ENCODE measurements around the gene SNRNP25.

SNRNP25 gene

DNA sequence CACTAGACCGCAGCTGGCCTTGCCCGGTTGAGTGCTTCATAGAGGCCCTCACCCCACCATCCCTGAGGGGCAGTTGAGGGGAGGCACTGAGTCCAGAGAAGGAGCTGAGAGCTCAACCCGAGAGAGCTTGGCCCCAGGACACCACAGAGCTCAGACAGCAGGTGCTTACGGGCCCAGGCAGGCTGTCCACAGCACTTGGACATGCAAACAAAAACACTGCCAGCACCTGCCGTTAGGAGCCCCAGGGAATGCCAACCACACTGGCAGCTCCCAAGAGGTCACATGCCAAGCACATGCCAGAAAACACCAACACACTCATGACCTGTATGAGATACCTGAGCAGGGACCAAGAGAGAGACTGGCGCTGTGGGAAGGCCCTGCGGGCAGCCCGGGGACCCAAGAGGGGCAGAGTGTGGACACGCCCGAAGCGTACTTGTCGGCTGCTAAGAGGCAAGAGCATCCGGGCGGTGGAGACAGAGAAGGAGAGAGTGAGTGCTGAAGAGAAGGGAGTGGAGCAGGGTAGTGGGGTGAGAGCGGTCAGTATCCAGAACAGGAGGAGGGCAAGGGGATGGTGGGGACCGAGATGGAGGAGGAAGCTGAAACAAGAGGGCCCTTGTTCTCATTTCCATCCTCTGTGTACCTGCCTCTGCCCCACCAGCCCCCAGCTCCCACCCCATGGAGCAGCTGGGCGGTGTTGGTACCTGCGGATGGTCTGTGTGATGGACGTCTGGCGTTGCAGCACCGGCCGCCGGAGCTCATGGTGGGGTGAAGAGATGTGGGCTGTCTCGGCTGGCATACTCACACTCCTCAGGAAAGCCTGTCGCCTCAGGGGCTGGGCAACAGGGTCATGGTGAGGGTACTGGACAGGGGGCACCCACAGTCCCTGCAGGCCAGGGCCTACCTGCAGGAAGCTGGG lies 10.6 kb downstream of the SNRNP25 start:
- Histone ChIP-seq H3K9me3 (ENCODE audit: control insufficient read depth, low read length) (no peaks in the 10 kb centered on the region), H3K4me1 (ENCODE audit: control insufficient read depth, insufficient read depth, low read length, poor library complexity, severe bottlenecking) (peaks cover 14% of the 10 kb centered on the region), H3K36me3 (ENCODE audit: control insufficient read depth, insufficient read depth, low read length) (peaks cover 58% of the 10 kb centered on the region), H3K27ac (ENCODE audit: low read depth, low read length, severe bottlenecking) (no peak overlapping the region), H3K4me3 (ENCODE audit: extremely low read depth, insufficient read depth, low read length, poor library complexity, severe bottlenecking) (no peak overlapping the region)
- 96 to 100% methylated on average over 18 to 19 of the region's 25 CpGs for WGBS, 2 experiments (ENCODE audit: insufficient coverage in 2 of 2)

DNA sequence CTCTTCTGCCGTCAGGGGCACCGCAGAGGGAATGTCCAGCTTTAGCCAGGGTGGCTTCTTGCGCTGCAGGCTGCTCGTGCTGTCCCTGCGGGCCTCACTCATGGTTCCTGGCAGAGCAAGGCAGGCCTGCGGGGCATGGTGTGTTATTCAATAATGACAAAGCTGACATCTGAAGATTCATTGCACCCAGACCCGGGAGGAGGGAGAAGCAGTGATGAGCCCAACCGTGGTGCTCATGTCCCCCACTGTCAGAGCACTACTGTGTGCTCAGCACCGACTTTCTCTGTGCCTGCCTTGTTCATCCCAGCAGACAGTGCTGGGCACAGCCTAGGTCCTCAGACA lies 11.3 kb downstream of the SNRNP25 start:
- peaks cover 57% of the 10 kb centered on the region for H3K36me3 ChIP-seq (ENCODE audit: control insufficient read depth, insufficient read depth, low read length)

DNA sequence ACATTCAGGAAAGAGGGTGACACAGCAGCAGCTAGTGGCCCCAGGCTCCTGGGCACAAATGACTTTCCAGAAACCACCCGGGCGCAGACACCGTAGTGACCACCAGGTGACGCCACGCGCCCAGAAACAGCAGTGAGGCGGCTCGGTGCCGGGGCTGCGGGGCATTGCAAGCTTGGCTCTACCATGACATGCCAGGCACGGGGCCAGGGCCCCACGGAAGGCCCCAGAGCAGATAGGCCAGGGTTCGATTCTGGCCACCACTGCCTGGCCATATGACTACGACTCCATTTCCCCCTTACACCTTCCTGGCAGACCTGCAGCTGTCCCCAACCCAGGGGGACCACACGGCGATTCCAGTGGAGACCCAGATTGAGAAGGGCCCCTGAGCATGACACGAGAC lies 12.1 kb downstream of the SNRNP25 start:
- 22 to 23% methylated on average over 15 of the region's 17 CpGs for WGBS, 2 experiments (ENCODE audit: insufficient coverage in 2 of 2)
- no peak overlapping the region for H3K4me3 ChIP-seq (ENCODE audit: extremely low read depth, insufficient read depth, low read length, poor library complexity, severe bottlenecking)
- no peak overlapping the region for H3K27ac ChIP-seq (ENCODE audit: low read depth, low read length, severe bottlenecking)
- no peaks in the 10 kb centered on the region for H3K9me3 ChIP-seq (ENCODE audit: control insufficient read depth, low read length)
- H3K36me3 ChIP-seq (ENCODE audit: control insufficient read depth, insufficient read depth, low read length) = peaks cover 48% of the 10 kb centered on the region
- peaks cover 20% of the 10 kb centered on the region for H3K4me1 ChIP-seq (ENCODE audit: control insufficient read depth, insufficient read depth, low read length, poor library complexity, severe bottlenecking)

More for the DNA sequence above, 11.3 kb downstream of the SNRNP25 start:
- Histone ChIP-seq H3K9me3 (ENCODE audit: control insufficient read depth, low read length) (no peaks in the 10 kb centered on the region), H3K27ac (ENCODE audit: low read depth, low read length, severe bottlenecking) (no peak overlapping the region), H3K4me3 (ENCODE audit: extremely low read depth, insufficient read depth, low read length, poor library complexity, severe bottlenecking) (no peak overlapping the region), H3K4me1 (ENCODE audit: control insufficient read depth, insufficient read depth, low read length, poor library complexity, severe bottlenecking) (peaks cover 16% of the 10 kb centered on the region)
- WGBS, 2 experiments (ENCODE audit: insufficient coverage in 2 of 2) = 83 to 89% methylated on average over 9 of the region's 9 CpGs

DNA sequence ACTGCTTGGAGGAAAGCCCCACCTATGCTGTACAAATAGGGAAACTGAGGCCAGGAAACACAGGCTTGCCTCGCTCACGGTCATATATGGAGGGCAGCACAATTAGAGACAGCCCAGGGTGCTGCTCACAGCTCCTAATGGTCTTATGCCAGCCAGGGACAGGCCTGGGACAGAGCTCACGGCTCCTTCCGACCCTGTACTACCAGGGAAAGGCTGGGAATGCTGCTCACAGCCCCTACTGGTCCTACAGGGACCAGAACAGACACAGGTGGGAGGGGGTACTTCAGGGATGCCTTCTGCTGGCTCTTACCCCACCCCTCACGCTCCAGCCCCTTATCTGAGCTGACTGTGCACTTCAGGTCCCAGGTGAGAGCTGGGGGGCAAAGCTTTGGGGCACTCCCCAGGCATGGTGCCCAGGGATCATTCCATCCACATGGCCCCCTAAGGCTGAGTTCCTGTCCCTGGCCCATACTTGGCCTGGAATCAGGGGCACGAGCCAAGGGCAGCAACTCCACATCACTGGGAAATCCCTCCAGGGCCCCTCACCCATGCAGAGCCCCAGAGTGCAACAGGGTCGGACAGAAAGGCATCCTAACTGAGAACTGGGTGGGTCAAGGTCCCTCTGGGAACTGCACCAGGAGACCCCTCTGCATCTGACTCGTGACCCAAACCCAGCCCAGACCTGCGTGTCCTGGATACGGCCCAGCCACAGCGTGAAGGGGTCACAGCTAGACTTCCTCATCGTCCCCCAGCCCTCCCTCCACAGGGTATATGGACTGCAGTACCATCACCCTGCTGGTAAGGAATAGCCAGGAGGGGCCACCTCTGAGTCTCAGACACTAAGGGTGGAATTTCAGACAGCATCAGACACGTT lies 12.9 kb downstream of the SNRNP25 start:
- Histone ChIP-seq H3K36me3 (ENCODE audit: control insufficient read depth, insufficient read depth, low read length) (peaks cover 45% of the 10 kb centered on the region), H3K4me3 (ENCODE audit: extremely low read depth, insufficient read depth, low read length, poor library complexity, severe bottlenecking) (no peak overlapping the region), H3K27ac (ENCODE audit: low read depth, low read length, severe bottlenecking) (no peak overlapping the region), H3K4me1 (ENCODE audit: control insufficient read depth, insufficient read depth, low read length, poor library complexity, severe bottlenecking) (peaks cover 27% of the 10 kb centered on the region), H3K9me3 (ENCODE audit: control insufficient read depth, low read length) (no peaks in the 10 kb centered on the region)
- 86 to 95% methylated on average over 10 to 12 of the region's 13 CpGs for WGBS, 2 experiments (ENCODE audit: insufficient coverage in 2 of 2)

GRCh38 chr16:67183-67791 lies 13.7 kb downstream of the SNRNP25 start:
- no peaks in the 10 kb centered on the region for H3K9me3 ChIP-seq (ENCODE audit: control insufficient read depth, low read length)
- H3K27ac ChIP-seq (ENCODE audit: low read depth, low read length, severe bottlenecking) = no peak overlapping the region
- 94 to 95% methylated on average over 9 to 10 of the region's 10 CpGs for WGBS, 2 experiments (ENCODE audit: insufficient coverage in 2 of 2)
- peaks cover 37% of the 10 kb centered on the region for H3K36me3 ChIP-seq (ENCODE audit: control insufficient read depth, insufficient read depth, low read length)
- H3K4me1 ChIP-seq (ENCODE audit: control insufficient read depth, insufficient read depth, low read length, poor library complexity, severe bottlenecking) = peaks cover 27% of the 10 kb centered on the region
- no peak overlapping the region for H3K4me3 ChIP-seq (ENCODE audit: extremely low read depth, insufficient read depth, low read length, poor library complexity, severe bottlenecking)

DNA sequence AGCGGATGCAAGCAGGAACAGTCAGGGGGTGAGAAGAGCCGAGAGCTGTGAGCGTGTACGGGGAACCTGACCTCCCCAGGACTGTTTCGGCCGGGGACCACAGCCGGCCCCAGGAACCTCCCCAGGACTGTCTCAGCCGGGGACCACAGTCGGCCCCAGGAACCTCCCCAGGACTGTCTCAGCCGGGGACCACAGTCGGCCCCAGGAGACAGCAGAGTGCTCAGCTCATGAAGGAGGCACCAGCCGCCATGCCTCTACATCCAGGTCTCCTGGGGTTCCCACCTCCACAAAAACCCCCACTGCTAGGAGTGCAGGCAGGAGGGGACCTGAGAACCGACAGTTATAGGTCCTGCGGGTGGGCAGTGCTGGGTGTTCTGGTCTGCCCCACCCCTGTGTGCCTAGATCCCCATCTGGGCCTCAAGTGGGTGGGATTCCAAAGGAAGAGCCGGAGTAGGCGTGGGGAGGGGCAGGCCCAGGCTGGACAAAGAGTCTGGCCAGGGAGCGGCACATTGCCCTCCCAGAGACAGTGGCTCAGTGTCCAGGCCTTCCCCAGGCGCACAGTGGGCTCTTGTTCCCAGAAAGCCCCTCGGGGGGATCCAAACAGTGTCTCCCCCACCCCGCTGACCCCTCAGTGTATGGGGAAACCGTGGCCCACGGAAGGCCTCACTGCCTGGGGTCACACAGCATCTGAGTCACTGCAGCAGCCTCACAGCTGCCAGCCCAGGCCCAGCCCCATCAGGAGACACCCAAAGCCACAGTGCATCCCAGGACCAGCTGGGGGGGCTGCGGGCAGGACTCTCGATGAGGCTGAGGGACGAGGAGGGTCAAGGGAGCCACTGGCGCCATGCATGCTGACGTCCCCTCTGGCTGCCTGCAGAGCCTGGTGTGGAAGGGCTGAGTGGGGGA lies 14.5 kb downstream of the SNRNP25 start:
- WGBS, 2 experiments (ENCODE audit: insufficient coverage in 2 of 2) = 86 to 90% methylated on average over 25 to 27 of the region's 27 CpGs
- Histone ChIP-seq H3K4me3 (ENCODE audit: extremely low read depth, insufficient read depth, low read length, poor library complexity, severe bottlenecking) (no peak overlapping the region), H3K9me3 (ENCODE audit: control insufficient read depth, low read length) (no peaks in the 10 kb centered on the region), H3K4me1 (ENCODE audit: control insufficient read depth, insufficient read depth, low read length, poor library complexity, severe bottlenecking) (peaks cover 33% of the 10 kb centered on the region), H3K36me3 (ENCODE audit: control insufficient read depth, insufficient read depth, low read length) (peaks cover 29% of the 10 kb centered on the region), H3K27ac (ENCODE audit: low read depth, low read length, severe bottlenecking) (peak overlapping the region; percentile 49)

- H3K27ac ChIP-seq (ENCODE audit: low read depth, low read length, severe bottlenecking) = no peak overlapping the region
- H3K4me1 ChIP-seq (ENCODE audit: control insufficient read depth, insufficient read depth, low read length, poor library complexity, severe bottlenecking) = peaks cover 43% of the 10 kb centered on the region
- 86 to 88% methylated on average over 8 of the region's 8 CpGs for WGBS, 2 experiments (ENCODE audit: insufficient coverage in 2 of 2)
- no peaks in the 10 kb centered on the region for H3K9me3 ChIP-seq (ENCODE audit: control insufficient read depth, low read length)
- no peak overlapping the region for H3K4me3 ChIP-seq (ENCODE audit: extremely low read depth, insufficient read depth, low read length, poor library complexity, severe bottlenecking)
- H3K36me3 ChIP-seq (ENCODE audit: control insufficient read depth, insufficient read depth, low read length) = peaks cover 19% of the 10 kb centered on the region
Measured at GRCh38 chr16:69181-69580, 15.6 kb downstream of the SNRNP25 start.

DNA sequence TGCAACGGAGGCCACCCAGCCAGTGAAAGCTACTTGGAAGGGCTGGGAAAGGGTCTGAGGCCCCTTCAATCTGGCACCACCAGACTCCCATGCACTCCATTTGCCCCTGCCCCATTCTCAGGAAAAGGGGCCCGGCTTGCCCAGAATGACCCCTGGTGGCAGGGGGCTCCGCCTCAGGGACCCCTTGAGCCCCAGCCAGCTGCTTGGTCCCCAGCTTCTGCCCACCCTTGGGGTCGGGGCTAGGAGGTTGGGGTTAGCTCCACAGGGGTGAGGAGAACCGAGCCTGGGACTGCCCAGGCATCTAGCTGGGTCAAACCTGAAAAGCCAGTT lies 17.5 kb downstream of the SNRNP25 start:
- peak overlapping the region; percentile 68 for H3K4me3 ChIP-seq (ENCODE audit: extremely low read depth, insufficient read depth, low read length, poor library complexity, severe bottlenecking)
- peaks cover 5% of the 10 kb centered on the region for H3K36me3 ChIP-seq (ENCODE audit: control insufficient read depth, insufficient read depth, low read length)
- WGBS, 2 experiments (ENCODE audit: insufficient coverage in 2 of 2) = 53 to 89% methylated on average over 2 to 5 of the region's 5 CpGs
- peaks cover 60% of the 10 kb centered on the region for H3K4me1 ChIP-seq (ENCODE audit: control insufficient read depth, insufficient read depth, low read length, poor library complexity, severe bottlenecking)
- no peaks in the 10 kb centered on the region for H3K9me3 ChIP-seq (ENCODE audit: control insufficient read depth, low read length)
- H3K27ac ChIP-seq (ENCODE audit: low read depth, low read length, severe bottlenecking) = peak overlapping the region; percentile 62

DNA sequence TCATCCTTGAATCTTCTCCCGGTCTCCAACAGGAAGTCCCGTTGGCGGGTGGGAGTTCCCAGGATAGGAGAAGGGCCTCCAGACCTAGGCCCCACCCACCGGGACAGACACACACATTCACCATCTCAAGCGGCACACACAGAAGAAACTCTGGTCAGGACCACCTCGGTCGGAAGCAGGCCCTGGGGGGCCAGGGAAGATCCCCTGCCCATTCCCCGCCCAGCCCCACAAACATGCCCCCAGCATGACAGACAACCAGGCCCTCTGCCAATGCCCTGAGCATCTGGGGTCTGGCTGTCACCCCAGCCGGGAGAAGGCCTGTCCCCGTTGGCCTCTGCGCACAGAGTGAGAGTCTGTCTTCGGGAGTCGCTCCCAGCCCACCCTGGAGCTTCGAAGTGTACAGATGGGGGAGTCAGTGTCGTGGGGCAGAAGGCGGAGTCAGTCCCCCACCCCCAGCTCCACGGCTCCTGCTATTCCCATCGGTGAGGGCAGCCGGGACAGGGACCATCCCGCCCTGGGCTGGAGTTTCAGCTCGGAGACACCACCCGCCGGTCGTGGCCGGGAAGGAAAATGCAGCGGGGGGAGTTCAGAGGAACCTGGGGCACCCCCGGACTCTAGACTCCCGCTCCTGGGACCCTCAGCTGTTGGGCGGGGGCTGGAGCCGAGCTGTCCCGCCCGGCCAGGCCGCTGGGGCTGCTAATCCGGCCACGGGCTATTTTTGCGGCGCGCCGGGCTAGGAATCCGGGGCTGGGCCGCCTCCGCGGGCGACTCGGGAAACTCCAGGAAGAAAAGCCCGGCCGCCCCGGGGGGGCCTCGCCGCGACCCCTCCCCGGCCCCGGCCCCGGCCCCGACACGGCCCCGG lies 18.1 kb downstream of the SNRNP25 start:
- peaks cover 5% of the 10 kb centered on the region for H3K36me3 ChIP-seq (ENCODE audit: control insufficient read depth, insufficient read depth, low read length)
- H3K9me3 ChIP-seq (ENCODE audit: control insufficient read depth, low read length) = no peaks in the 10 kb centered on the region
- H3K27ac ChIP-seq (ENCODE audit: low read depth, low read length, severe bottlenecking) = peak overlapping the region; percentile 62
- H3K4me1 ChIP-seq (ENCODE audit: control insufficient read depth, insufficient read depth, low read length, poor library complexity, severe bottlenecking) = peaks cover 66% of the 10 kb centered on the region
- H3K4me3 ChIP-seq (ENCODE audit: extremely low read depth, insufficient read depth, low read length, poor library complexity, severe bottlenecking) = peak overlapping the region; percentile 68
- WGBS, 2 experiments (ENCODE audit: insufficient coverage in 2 of 2) = 0% methylated on average over 36 to 41 of the region's 57 CpGs
